IPS-18a (cell line): ENCODE data around the gene IPO4.

Source experiments
- H3K27ac ChIP-seq: one replicate; pipeline ENCODE4 v1.5.1; 2013; ENCODE audit warnings: low read length
- H3K27me3 ChIP-seq: one replicate; pipeline ENCODE4 v1.6.1; 2013; ENCODE audit warnings: mild to moderate bottlenecking, low read length; ENCODE audit not compliant: control insufficient read depth, insufficient read depth
- H3K36me3 ChIP-seq: one replicate; pipeline ENCODE4 v1.6.1; 2013; ENCODE audit warnings: low read depth, low read length; ENCODE audit not compliant: control insufficient read depth
- H3K4me1 ChIP-seq: one replicate; pipeline ENCODE4 v1.6.1; 2013; ENCODE audit warnings: low read depth, low read length; ENCODE audit not compliant: control insufficient read depth
- H3K4me3 ChIP-seq: one replicate; pipeline ENCODE4 v1.5.1; 2013; ENCODE audit warnings: low read length
- H3K9ac ChIP-seq: one replicate; pipeline ENCODE4 v1.6.1; 2013; ENCODE audit warnings: mild to moderate bottlenecking, low read length, moderate library complexity
- H3K9me3 ChIP-seq: one replicate; pipeline ENCODE4 v1.6.1; 2013; ENCODE audit warnings: low read depth, low read length; ENCODE audit not compliant: control insufficient read depth

IPO4 gene

DNA sequence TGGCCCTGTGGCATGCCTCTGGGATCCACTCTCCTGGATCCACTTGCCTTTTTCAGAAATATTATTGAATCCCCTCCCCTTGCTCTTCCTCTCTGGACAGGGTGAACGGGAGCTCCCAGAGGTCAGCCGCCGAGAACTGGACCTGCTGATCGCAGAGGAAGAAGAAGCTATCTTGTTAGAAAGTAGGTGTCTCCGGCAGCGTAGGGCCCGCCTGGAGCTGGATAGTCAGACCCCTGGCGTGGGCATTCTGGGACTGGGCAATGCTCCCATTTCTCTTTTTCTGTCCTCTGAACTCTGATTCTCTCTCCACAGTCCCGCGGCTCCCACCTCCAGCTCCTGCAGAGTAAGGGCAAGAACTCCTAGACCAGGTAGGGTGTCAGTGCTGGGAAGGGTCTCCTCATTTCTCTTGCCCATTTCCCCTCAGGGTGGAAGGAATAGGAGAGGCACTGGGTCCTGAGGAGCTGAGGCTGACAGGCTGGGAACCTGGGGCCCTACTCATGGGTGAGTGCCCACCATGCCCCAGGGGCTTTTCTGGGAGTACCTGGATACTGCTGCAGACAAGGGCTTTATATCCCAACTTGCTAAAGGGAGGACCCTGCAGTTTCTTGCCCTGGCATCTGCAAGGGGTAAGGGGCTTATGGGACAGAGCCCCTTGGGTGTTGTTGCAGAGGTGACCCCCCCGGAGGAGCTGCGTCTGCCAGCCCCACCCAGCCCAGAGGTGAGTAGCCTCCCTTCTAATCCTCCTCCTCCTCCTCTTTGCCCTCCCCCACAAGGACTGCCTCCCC lies 11.4 kb downstream of the IPO4 start:
- no peaks in the 10 kb centered on the region for H3K9me3 ChIP-seq
- no peak overlapping the region for H3K27ac ChIP-seq
- H3K4me3 ChIP-seq = no peak overlapping the region
- no peak overlapping the region for H3K9ac ChIP-seq
- H3K36me3 ChIP-seq = peaks cover 48% of the 10 kb centered on the region
- no peaks in the 10 kb centered on the region for H3K27me3 ChIP-seq
- H3K4me1 ChIP-seq = peaks cover 3% of the 10 kb centered on the region

- no peaks in the 10 kb centered on the region for H3K9me3 ChIP-seq
- H3K27me3 ChIP-seq = no peaks in the 10 kb centered on the region
- no peak overlapping the region for H3K9ac ChIP-seq
- H3K36me3 ChIP-seq = peaks cover 43% of the 10 kb centered on the region
- H3K4me3 ChIP-seq = no peak overlapping the region
- peaks cover 5% of the 10 kb centered on the region for H3K4me1 ChIP-seq
- no peak overlapping the region for H3K27ac ChIP-seq
Observed at GRCh38 chr14:24176599-24176998, 12.0 kb downstream of the IPO4 start.

DNA sequence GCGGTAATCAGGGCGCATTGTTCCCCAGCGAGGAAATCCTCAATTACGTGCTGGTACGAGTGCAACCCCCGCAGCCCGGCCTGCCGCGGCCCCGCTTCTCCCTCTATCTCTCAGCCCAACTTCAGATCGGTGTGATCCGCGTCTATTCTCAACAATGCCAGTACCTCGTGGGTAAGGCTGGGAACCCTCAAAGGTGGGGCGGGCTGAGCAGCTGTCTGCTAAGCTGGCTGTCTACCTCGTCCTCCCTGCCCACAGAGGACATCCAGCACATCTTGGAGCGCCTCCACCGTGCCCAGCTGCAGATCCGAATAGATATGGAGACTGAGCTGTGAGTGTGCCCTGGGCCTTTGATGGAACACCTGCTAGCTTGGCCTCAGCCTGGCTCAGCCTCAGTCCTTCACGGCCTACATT lies 15.7 kb downstream of the IPO4 start:
- peaks cover 8% of the 10 kb centered on the region for H3K36me3 ChIP-seq
- H3K4me1 ChIP-seq = peaks cover 5% of the 10 kb centered on the region
- H3K4me3 ChIP-seq = peak overlapping the region; percentile 57
- H3K27me3 ChIP-seq = no peaks in the 10 kb centered on the region
- no peak overlapping the region for H3K9ac ChIP-seq
- H3K27ac ChIP-seq = no peak overlapping the region
- no peaks in the 10 kb centered on the region for H3K9me3 ChIP-seq

DNA sequence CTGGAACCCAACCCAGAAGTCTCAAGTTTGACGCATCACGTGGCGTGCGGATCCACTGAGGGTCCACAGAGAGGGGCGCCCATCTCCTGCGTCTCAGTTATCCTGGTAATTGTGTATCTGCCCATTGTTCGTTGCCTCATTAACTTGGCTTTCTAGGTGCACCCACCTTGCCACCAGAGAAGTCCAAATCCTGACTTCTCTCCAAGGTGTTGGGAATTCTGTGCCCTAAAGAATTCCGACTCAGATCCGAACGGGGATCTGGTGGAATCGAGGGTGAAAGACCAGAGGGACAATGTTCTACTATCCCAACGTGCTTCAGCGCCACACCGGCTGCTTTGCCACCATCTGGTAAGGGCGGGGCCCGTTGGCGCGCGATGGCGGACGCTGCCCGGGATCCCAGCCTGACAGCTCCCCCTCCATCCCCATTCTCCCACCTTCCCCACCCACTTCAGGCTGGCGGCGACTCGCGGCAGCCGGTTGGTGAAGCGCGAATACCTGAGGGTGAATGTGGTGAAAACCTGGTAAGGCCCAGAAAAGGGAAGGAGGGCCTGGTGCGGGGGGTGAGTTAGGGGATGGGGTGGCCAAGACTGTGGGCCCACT lies 16.3 kb downstream of the IPO4 start:
- Histone ChIP-seq H3K27me3 (no peaks in the 10 kb centered on the region), H3K4me3 (peak overlapping the region; percentile 57), H3K9me3 (no peaks in the 10 kb centered on the region), H3K27ac (no peak overlapping the region), H3K36me3 (peaks cover 4% of the 10 kb centered on the region), H3K4me1 (peaks cover 5% of the 10 kb centered on the region), H3K9ac (peak overlapping the region; percentile 16)

DNA sequence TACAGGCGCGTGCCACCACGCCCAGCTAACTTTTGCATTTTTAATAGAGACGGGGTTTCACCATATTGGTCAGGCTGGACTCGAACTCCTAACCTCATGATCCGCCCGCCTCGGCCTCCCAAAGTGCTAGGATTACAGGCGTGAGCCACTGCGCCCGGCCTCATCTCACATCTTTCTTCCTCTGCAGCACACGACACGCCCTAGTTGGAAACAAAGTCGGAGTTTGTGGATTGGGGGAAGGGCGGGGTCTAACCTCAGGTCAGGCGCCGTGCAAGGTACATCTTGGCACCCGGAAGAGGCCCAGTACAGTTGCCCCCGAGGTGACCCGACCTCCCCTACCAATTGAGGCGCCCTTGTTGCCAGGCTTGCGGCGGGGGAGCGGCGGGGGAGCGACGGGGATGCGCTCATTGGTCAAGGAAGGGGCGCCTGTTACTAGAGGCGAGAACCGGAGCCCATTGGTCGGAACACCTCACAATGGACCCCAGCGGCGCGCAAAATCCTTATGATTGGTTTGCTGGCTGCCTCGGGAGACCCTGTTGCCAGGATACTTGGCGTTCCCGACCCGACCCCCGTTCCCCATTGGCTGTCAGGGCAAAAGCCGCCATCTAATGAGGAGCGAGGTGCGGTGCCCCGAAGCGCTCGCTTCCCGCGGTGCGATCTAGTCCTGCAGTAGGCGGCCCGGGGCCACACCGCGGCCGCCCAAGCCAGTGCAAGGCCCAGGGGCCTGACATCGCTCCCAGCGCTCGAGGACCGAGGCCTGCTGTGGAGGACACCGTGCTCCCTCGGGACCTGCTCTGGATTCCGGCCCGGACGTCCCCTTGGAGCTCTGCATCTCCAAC lies 17.0 kb downstream of the IPO4 start, which contains the start of gene REC8:
TSS of gene REC8 (plus strand) at position 659 of the 839 bp plus-strand sequence. CDS start 473 bp downstream, outside the sequence.
- Histone ChIP-seq H3K9me3 (no peaks in the 10 kb centered on the region), H3K4me1 (peaks cover 5% of the 10 kb centered on the region), H3K9ac (peak within 1 kb of the TSS; percentile 16), H3K36me3 (peaks cover 3% of the 10 kb centered on the region), H3K4me3 (peak within 1 kb of the TSS; percentile 57), H3K27ac (no peak within 1 kb of the TSS), H3K27me3 (no peaks in the 10 kb centered on the region)

- Histone ChIP-seq H3K4me1 (peaks cover 5% of the 10 kb centered on the region), H3K27ac (no peak overlapping the region), H3K36me3 (peaks cover 7% of the 10 kb centered on the region), H3K9me3 (no peaks in the 10 kb centered on the region), H3K4me3 (no peak overlapping the region), H3K27me3 (no peaks in the 10 kb centered on the region), H3K9ac (no peak overlapping the region)
Observed at GRCh38 chr14:24167469-24168114, 21.0 kb downstream of the IPO4 start.

- Histone ChIP-seq H3K4me3 (no peak overlapping the region), H3K4me1 (peaks cover 5% of the 10 kb centered on the region), H3K36me3 (peaks cover 8% of the 10 kb centered on the region), H3K27me3 (no peaks in the 10 kb centered on the region), H3K27ac (no peak overlapping the region), H3K9ac (no peak overlapping the region), H3K9me3 (no peaks in the 10 kb centered on the region)
Observed at GRCh38 chr14:24165785-24166184, 22.8 kb downstream of the IPO4 start.

- peaks cover 6% of the 10 kb centered on the region for H3K4me1 ChIP-seq
Observed at GRCh38 chr14:24164518-24164991, 24.1 kb downstream of the IPO4 start.

GRCh38 chr14:24162093-24162492 lies 26.5 kb downstream of the IPO4 start:
- H3K27ac ChIP-seq = no peak overlapping the region
- no peaks in the 10 kb centered on the region for H3K9me3 ChIP-seq
- H3K27me3 ChIP-seq = no peaks in the 10 kb centered on the region
- H3K36me3 ChIP-seq = peaks cover 32% of the 10 kb centered on the region
- peaks cover 6% of the 10 kb centered on the region for H3K4me1 ChIP-seq
- no peak overlapping the region for H3K9ac ChIP-seq
- no peak overlapping the region for H3K4me3 ChIP-seq

More at GRCh38 chr14:24164518-24164991, 24.1 kb downstream of the IPO4 start:
- Histone ChIP-seq H3K4me3 (no peak overlapping the region), H3K36me3 (peaks cover 20% of the 10 kb centered on the region), H3K9me3 (no peaks in the 10 kb centered on the region), H3K27ac (no peak overlapping the region), H3K9ac (no peak overlapping the region), H3K27me3 (no peaks in the 10 kb centered on the region)

DNA sequence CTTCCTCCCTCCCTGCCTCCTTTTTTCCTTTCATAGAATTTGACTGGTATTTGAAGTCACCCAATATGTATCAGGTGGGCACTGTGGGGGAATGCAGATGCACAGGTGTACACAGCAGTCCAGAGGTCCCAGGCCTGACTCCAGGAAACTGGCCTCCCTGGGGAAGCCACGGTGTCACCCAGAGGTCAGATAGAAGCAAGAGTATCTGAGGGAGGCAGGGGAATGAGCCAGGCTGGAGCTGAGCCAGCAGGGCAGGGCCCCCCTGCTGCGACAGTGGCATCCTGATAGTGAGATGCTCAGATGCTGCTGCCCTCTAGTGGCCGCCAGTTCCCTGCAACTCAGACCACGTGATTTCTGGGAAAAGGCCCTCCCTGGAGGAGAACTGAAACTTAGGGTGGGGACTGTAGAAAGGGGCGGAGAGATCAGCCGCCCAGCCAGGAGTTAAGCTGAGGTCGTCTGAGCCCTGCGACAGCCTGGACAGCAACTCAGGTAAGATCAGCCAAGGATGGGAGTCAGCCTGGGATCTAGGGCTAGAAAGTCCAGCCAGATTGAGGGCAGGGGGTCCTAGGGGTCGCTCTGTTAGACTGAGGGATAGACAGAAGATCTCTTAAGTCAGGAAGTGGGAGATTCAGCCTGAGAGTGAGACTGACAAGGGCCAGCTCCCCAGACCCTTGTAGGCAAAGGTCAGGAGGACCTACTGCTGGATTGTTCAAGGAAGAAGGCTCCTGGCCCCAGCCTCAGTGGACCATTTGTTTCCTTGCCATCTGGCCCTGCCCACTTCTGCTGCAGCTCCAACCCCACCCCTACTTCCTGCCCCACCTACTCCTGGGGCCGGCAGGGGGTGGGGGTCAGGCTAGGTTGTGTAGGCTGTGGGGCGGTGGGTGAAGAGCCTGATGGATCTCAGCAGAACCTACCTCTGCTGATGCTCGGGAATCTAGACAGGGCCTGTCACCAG lies 27.5 kb downstream of the IPO4 start, which contains the start of gene IRF9:
TSS of gene IRF9 (plus strand) at position 416 of the 955 bp plus-strand sequence. CDS start 880 bp downstream, outside the sequence.
- no peak within 1 kb of the TSS for H3K27ac ChIP-seq
- peaks cover 37% of the 10 kb centered on the region for H3K36me3 ChIP-seq
- H3K9me3 ChIP-seq = no peaks in the 10 kb centered on the region
- no peaks in the 10 kb centered on the region for H3K27me3 ChIP-seq
- H3K4me1 ChIP-seq = peaks cover 6% of the 10 kb centered on the region
- H3K9ac ChIP-seq = no peak within 1 kb of the TSS
- peak within 1 kb of the TSS; percentile 35 for H3K4me3 ChIP-seq
